Right lobe of liver (tissue), 4 donors: ENCODE measurements around the gene LBR.
"Not testable (repeated sequence)": the region's sequence is repeated elsewhere in the genome, so short reads cannot be mapped to it uniquely, and the experiment has no call there.

ENCODE experiments used
- CTCF ChIP-seq, 4 donors: fragments of 200-600 bp in 3 of 4; fragments of 450-650 bp in 1 of 4; IDR thresholded peaks; one replicate each; pipeline versions ENCODE4 v1.5.1 to v1.8.0; 2016 to 2022; ENCODE audit warnings: antibody characterized with exemption in 4 of 4, mild to moderate bottlenecking in 2 of 4
- POLR2A ChIP-seq: fragments of 450-650 bp; IDR thresholded peaks from one replicate; pipeline ENCODE4 v1.6.1; 2017; ENCODE audit warnings: antibody characterized with exemption, mild to moderate bottlenecking
- donor health status: DM: no; HTN: no; CAD: no.
- donor health status: DM: no; HTN: no; CAD: no.
- donor health status: DM: no; HTN: yes; CAD: no.

GRCh38 chr1:225473266-225473665 is 45.4 kb upstream of the LBR start:
- TF ChIP-seq CTCF (IDR thresholded peaks at IDR 0.05); POLR2A: not testable (repeated sequence)
